Transverse colon (tissue), 4 donors: ENCODE measurements around the gene DMD. TPM values are rescaled to one million over a fixed set of nuclear protein-coding genes. Genes with fewer than 3 reads are reported as not detected.

Source experiments
- DNase-seq: peaks from one replicate; pipeline ENCODE4 v3.0.0-alpha.2; 2019
- H3K27ac ChIP-seq, 4 donors: fragments of 200-600 bp; sonication (generic); 2 replicates each; pipeline ENCODE4 v1.5.1; 2016 to 2018; ENCODE audit warnings: inconsistent platforms in 4 of 4
- H3K27me3 ChIP-seq: fragments of 200-600 bp; sonication (generic); 2 replicates; pipeline ENCODE4 v1.5.1; 2017; ENCODE audit warnings: inconsistent platforms
- H3K36me3 ChIP-seq, 4 donors: fragments of 200-600 bp; sonication (generic); 2 replicates each; pipeline ENCODE4 v1.5.1; 2017 to 2019; ENCODE audit warnings: inconsistent platforms in 4 of 4
- H3K4me1 ChIP-seq, 4 donors: fragments of 200-600 bp; sonication (generic); 2 replicates each; pipeline ENCODE4 v1.5.1; 2017 to 2020; ENCODE audit warnings: inconsistent platforms in 4 of 4
- H3K4me3 ChIP-seq, 4 donors: fragments of 200-600 bp; sonication (generic); 1 replicate in 1 of 4; 2 replicates in 3 of 4; pipeline versions ENCODE4 v1.5.1 to v1.6.1; 2017 to 2019; ENCODE audit warnings: inconsistent platforms in 4 of 4
- H3K9me3 ChIP-seq, 2 donors: fragments of 200-600 bp; sonication (generic); 2 replicates each; pipeline ENCODE4 v1.5.1; 2017 to 2019; ENCODE audit warnings: inconsistent platforms in 2 of 2
- CTCF ChIP-seq, 5 experiments: fragments of 200-600 bp in 3 of 5; fragments of 450-650 bp in 2 of 5; sonication (generic) in 3 of 5; IDR thresholded peaks; 1 replicate in 2 of 5; 2 replicates in 3 of 5; pipeline ENCODE4 v1.5.1; 2016 to 2017; ENCODE audit warnings: antibody characterized with exemption in 5 of 5, inconsistent platforms in 3 of 5, mild to moderate bottlenecking in 2 of 5, moderate library complexity in 1 of 5
- EP300 ChIP-seq: sonication (generic); formaldehyde crosslinking; IDR thresholded peaks from one replicate; pipeline ENCODE4 v1.6.1; 2017; ENCODE audit warnings: antibody characterized with exemption, low read depth
- POLR2A ChIP-seq: fragments of 450-650 bp; IDR thresholded peaks from one replicate; pipeline ENCODE4 v1.6.1; 2016; ENCODE audit warnings: antibody characterized with exemption, mild to moderate bottlenecking, moderate library complexity
- POLR2AphosphoS5 ChIP-seq, 3 donors: sonication (generic); formaldehyde crosslinking; IDR thresholded peaks; one replicate each; pipeline ENCODE4 v1.6.1; 2016; ENCODE audit warnings: antibody characterized with exemption in 3 of 3
- WGBS, 2 donors: methylation state at CpG; one replicate each; pipeline ENCODE4 v1.1.5; 2018; ENCODE audit warnings: low coverage in 1 of 2; 5-methylcytosine and 5-hydroxymethylcytosine counted together
- in situ Hi-C, 4 donors: fragments of 200-750 bp; cut with MboI; loops; one replicate each; pipeline versions ENCODE4 v1.15.0 to v1.15.1; 2017; ENCODE audit warnings: low sequenced_read_pairs in 3 of 4, low pct_ligation_motif_present in 1 of 4, low pct_unique_long_range_greater_than_20kb in 1 of 4
- intact Hi-C: fragments of 100-400 bp; cut with DNase I; formaldehyde crosslinking; loops from one replicate; pipeline ENCODE4 v1.15.1; 2023; ENCODE audit warnings: low total_unique reads
- total RNA-seq, 4 donors: library from RNA; depleted of rRNA; stranded (reverse); fragments of >200 nt; gene quantifications; one replicate each; pipeline ENCODE4 v1.1.0, GENCODE V29; 2016

DMD gene
- total RNA-seq, 4 donors from 2014 or later, result 20.9 to 44.6 (median 32.5) TPM

GRCh38 chrX:31608638-31609037, 1602.7 kb downstream of the DMD start:
- H3K36me3 ChIP-seq, result no peaks in the 10 kb centered on the region
- TF ChIP-seq POLR2AphosphoS5 (IDR thresholded peaks at IDR 0.05), result no peak
- TF ChIP-seq POLR2A, result no peak
- no peak for TF ChIP-seq EP300
- no peak for TF ChIP-seq CTCF (IDR thresholded peaks at IDR 0.05)
- 62% methylated on average over 2 of the region's 2 CpGs; no CpG with 5 or more reads in 1 of the 2 donors for WGBS, 2 donors
- intact Hi-C loops (no loop called here), in situ Hi-C loops (no loop called here)
- no peak overlapping the region for H3K4me3 ChIP-seq
- H3K9me3 ChIP-seq, result no peaks in the 10 kb centered on the region
- no peak for DNase-seq
- H3K27me3 ChIP-seq, result no peaks in the 10 kb centered on the region
- no peak overlapping the region for H3K27ac ChIP-seq
- no peaks in the 10 kb centered on the region for H3K4me1 ChIP-seq

- Histone ChIP-seq H3K4me3 (no peak overlapping the region), H3K36me3 (no peaks in the 10 kb centered on the region), H3K4me1 (no peaks in the 10 kb centered on the region), H3K9me3 (no peaks in the 10 kb centered on the region), H3K27me3 (no peaks in the 10 kb centered on the region), H3K27ac (no peak overlapping the region)
- WGBS, 2 donors, result 74 to 78% methylated on average over 3 to 4 of the region's 4 CpGs
- TF ChIP-seq EP300 (no peak), POLR2A (no peak), POLR2AphosphoS5 (IDR thresholded peaks at IDR 0.05) (no peak), CTCF (IDR thresholded peaks at IDR 0.05) (no peak)
- intact Hi-C loops, result no loop called here
- no peak for DNase-seq
- in situ Hi-C loops, result no loop called here
These were observed 1604.6 kb downstream of the DMD start for GRCh38 chrX:31606771-31607170.

GRCh38 chrX:31604629-31605221, 1606.6 kb downstream of the DMD start:
- Histone ChIP-seq H3K27me3 (no peaks in the 10 kb centered on the region), H3K9me3 (no peaks in the 10 kb centered on the region), H3K4me1 (no peaks in the 10 kb centered on the region), H3K36me3 (no peaks in the 10 kb centered on the region), H3K4me3 (no peak overlapping the region), H3K27ac (no peak overlapping the region)
- TF ChIP-seq CTCF (IDR thresholded peaks at IDR 0.05) (no peak), POLR2A (no peak), EP300 (no peak), POLR2AphosphoS5 (IDR thresholded peaks at IDR 0.05) (no peak)
- in situ Hi-C loops, result no loop called here
- DNase-seq, result no peak
- 52 to 84% methylated on average over 2 to 3 of the region's 3 CpGs for WGBS, 2 donors
- intact Hi-C loops, result loop anchor here (2.0 kb wide), 1 partner anchor 52 kb away; no protein-coding TSS in a partner anchor

- no peaks in the 10 kb centered on the region for H3K9me3 ChIP-seq
- 56 to 71% methylated on average over 1 to 5 of the region's 5 CpGs for WGBS, 2 donors
- no peaks in the 10 kb centered on the region for H3K4me1 ChIP-seq
- H3K27ac ChIP-seq, result no peak overlapping the region
- H3K27me3 ChIP-seq, result no peaks in the 10 kb centered on the region
- H3K36me3 ChIP-seq, result no peaks in the 10 kb centered on the region
- in situ Hi-C loops, result no loop called here
- intact Hi-C loops, result loop anchor here (2.0 kb wide), 1 partner anchor 53 kb away; no protein-coding TSS in a partner anchor
- no peak for TF ChIP-seq POLR2AphosphoS5 (IDR thresholded peaks at IDR 0.05)
- no peak for TF ChIP-seq EP300
- no peak for TF ChIP-seq POLR2A
- no peak for TF ChIP-seq CTCF (IDR thresholded peaks at IDR 0.05)
- H3K4me3 ChIP-seq, result no peak overlapping the region
- DNase-seq, result no peak
These were observed 1607.8 kb downstream of the DMD start for GRCh38 chrX:31603411-31604120.
